ENCODE data around the gene ATG101. TPM values are rescaled to one million over a fixed set of nuclear protein-coding genes. Genes with fewer than 3 reads are reported as not detected.
A peak's percentile ranks its signal among the peaks of the same experiment; 100 is the strongest.

ATG101 gene
- total RNA-seq, 1 experiment from 2014 or later, result 44.6 TPM

DNA sequence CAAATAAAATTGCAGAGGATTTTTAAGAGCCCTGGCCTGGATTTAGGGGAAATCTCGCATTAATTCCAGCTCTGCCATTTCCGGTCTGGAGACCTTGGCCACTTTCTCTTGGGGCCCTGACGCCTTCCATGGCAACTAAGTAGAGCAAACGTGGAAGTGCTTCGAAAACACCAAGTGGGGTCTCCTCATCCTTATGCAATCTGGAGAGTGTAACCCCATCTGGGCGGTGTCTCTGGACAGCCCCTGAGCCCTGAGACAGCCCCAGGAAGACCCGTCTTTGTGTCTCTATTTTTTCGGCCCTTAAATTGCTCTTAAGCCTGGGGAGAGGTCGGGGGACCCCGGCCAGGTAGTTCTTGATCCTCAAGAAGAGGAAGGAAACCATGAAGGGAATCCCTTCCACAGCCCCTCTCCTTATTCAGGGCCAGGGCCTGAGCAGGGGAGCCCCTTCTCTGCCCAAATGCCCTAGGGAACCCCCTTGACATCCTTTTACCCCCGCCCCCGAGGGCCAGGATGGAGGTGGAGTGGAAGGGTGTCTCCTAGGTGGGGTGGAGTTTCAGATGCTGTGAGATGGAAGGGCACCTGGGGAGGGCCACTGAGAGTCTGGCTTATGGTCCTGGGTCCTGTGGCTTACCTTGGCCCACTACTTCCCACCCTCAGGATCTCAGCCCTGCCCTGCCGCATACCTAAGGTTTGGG lies 36.2 kb upstream of the ATG101 start:
- H4K20me1 ChIP-seq (ENCODE audit: insufficient read depth), result no peaks in the 10 kb centered on the region
- peak overlapping the region; percentile 77 for H3K4me2 ChIP-seq
- no peak overlapping the region for H3K27ac ChIP-seq
- H3K4me3 ChIP-seq, result peak overlapping the region; percentile 53; the same call in 1 of the 2 replicates
- ChIA-PET POLR2A (ENCODE audit: unreplicated experiment) (interaction anchor here (0.6 to 1.9 kb wide), 3 partner anchors 17 to 36 kb away, joined by 5 to 38 read pairs (median 11); partner anchors contain the start of genes ATG101 and NR4A1), CTCF (interaction anchor here (1.3 to 1.4 kb wide), 2 partner anchors 35 to 38 kb away, joined by 4 to 17 read pairs; partner anchors contain the start of gene ATG101)
- BruUV-seq (replicated peaks), result TSS peak; percentile 96
- H2AFZ ChIP-seq, result peak overlapping the region; percentile 68
- no peaks in the 10 kb centered on the region for H3K9me3 ChIP-seq (ENCODE audit: insufficient read depth, low read depth)
- H3K9me2 ChIP-seq (ENCODE audit: insufficient read depth), result no peaks in the 10 kb centered on the region
- H3K36me3 ChIP-seq (ENCODE audit: low read depth), result no peaks in the 10 kb centered on the region
- no peaks in the 10 kb centered on the region; the same call in 1 of the 2 replicates for H3K27me3 ChIP-seq (ENCODE audit: insufficient read depth, low read depth)
- peaks cover 25% of the 10 kb centered on the region for H3K4me1 ChIP-seq (replicated peaks; ENCODE audit: insufficient read depth)
- DNase-seq, result no peak
- peaks cover 26% of the 10 kb centered on the region; the same call in 1 of the 2 replicates for H3F3A ChIP-seq (ENCODE audit: insufficient read depth, low read depth)
- intact Hi-C loops (cut with micrococcal nuclease; ENCODE audit: unreplicated experiment), result no loop called here
- no peaks in the 10 kb centered on the region for H3K79me2 ChIP-seq (ENCODE audit: low read depth)
- no peak for TF ChIP-seq EZH2 (IDR thresholded peaks at IDR 0.05; ENCODE audit: low read depth)
- TF ChIP-seq, protein P1, sequence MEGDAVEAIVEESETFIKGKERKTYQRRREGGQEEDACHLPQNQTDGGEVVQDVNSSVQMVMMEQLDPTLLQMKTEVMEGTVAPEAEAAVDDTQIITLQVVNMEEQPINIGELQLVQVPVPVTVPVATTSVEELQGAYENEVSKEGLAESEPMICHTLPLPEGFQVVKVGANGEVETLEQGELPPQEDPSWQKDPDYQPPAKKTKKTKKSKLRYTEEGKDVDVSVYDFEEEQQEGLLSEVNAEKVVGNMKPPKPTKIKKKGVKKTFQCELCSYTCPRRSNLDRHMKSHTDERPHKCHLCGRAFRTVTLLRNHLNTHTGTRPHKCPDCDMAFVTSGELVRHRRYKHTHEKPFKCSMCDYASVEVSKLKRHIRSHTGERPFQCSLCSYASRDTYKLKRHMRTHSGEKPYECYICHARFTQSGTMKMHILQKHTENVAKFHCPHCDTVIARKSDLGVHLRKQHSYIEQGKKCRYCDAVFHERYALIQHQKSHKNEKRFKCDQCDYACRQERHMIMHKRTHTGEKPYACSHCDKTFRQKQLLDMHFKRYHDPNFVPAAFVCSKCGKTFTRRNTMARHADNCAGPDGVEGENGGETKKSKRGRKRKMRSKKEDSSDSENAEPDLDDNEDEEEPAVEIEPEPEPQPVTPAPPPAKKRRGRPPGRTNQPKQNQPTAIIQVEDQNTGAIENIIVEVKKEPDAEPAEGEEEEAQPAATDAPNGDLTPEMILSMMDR (conservative IDR thresholded peaks at IDR 0.05), result no peak

- TF ChIP-seq EZH2 (IDR thresholded peaks at IDR 0.05; ENCODE audit: low read depth), result no peak
- TF ChIP-seq, protein P1 (conservative IDR thresholded peaks at IDR 0.05), result no peak
- intact Hi-C loops (cut with micrococcal nuclease; ENCODE audit: unreplicated experiment), result no loop called here
- DNase-seq, result no peak
- ChIA-PET POLR2A (ENCODE audit: unreplicated experiment) (interaction anchor here (0.6 kb wide), 1 partner anchor 16 kb away, joined by 3 read pairs; the partner anchor contains the start of gene NR4A1), CTCF (no interaction called here)
- Histone ChIP-seq H3K9me3 (ENCODE audit: insufficient read depth, low read depth) (no peaks in the 10 kb centered on the region), H3K4me2 (no peak overlapping the region), H3K9me2 (ENCODE audit: insufficient read depth) (no peaks in the 10 kb centered on the region), H4K20me1 (ENCODE audit: insufficient read depth) (no peaks in the 10 kb centered on the region), H2AFZ (no peak overlapping the region), H3K4me3 (no peak overlapping the region), H3K27me3 (ENCODE audit: insufficient read depth, low read depth) (no peaks in the 10 kb centered on the region; the same call in 1 of the 2 replicates), H3K36me3 (ENCODE audit: low read depth) (no peaks in the 10 kb centered on the region), H3F3A (ENCODE audit: insufficient read depth, low read depth) (peaks cover 34% of the 10 kb centered on the region; the same call in 1 of the 2 replicates), H3K4me1 (replicated peaks; ENCODE audit: insufficient read depth) (peaks cover 15% of the 10 kb centered on the region), H3K27ac (no peak overlapping the region), H3K79me2 (ENCODE audit: low read depth) (no peaks in the 10 kb centered on the region)
- no TSS peak for BruUV-seq (replicated peaks)
Observed at GRCh38 chr12:52035190-52035589, 34.6 kb upstream of the ATG101 start.

DNA sequence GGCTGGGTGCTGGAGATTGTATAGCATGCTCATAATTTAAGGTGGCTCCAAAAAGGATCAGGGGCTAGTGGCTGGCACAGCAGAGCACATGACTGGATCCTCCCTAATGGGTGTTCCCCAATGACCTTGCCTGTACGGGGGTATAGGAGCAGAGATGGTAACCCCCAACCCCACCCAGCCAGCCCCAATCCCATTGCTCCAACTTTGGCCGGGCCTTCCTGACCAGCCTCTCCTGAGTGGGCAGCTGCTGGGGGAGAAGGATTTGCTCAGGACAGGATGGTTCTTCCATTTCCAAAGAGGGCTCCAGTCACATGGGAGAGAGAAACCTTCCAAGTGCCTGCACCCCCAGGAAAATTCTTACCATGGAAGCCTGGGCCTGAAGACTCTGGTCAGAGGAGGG lies 33.9 kb upstream of the ATG101 start:
- no TSS peak for BruUV-seq (replicated peaks)
- intact Hi-C loops (cut with micrococcal nuclease; ENCODE audit: unreplicated experiment), result loop anchor here (2.0 kb wide), 1 partner anchor 15 kb away; the partner anchor contains the start of gene NR4A1
- Histone ChIP-seq H3K79me2 (ENCODE audit: low read depth) (no peaks in the 10 kb centered on the region), H3K4me2 (0 out of 2 replicates have a peak overlapping the region, but pooled peaks have one; percentile 68), H3F3A (ENCODE audit: insufficient read depth, low read depth) (peaks cover 34% of the 10 kb centered on the region; the same call in 1 of the 2 replicates), H2AFZ (no peak overlapping the region), H3K27me3 (ENCODE audit: insufficient read depth, low read depth) (no peaks in the 10 kb centered on the region; the same call in 1 of the 2 replicates), H3K27ac (no peak overlapping the region), H3K9me3 (ENCODE audit: insufficient read depth, low read depth) (no peaks in the 10 kb centered on the region), H3K4me1 (replicated peaks; ENCODE audit: insufficient read depth) (peaks cover 14% of the 10 kb centered on the region), H4K20me1 (ENCODE audit: insufficient read depth) (no peaks in the 10 kb centered on the region), H3K4me3 (no peak overlapping the region), H3K36me3 (ENCODE audit: low read depth) (no peaks in the 10 kb centered on the region), H3K9me2 (ENCODE audit: insufficient read depth) (no peaks in the 10 kb centered on the region)
- TF ChIP-seq, protein P1 (conservative IDR thresholded peaks at IDR 0.05), result no peak
- no peak for TF ChIP-seq EZH2 (IDR thresholded peaks at IDR 0.05; ENCODE audit: low read depth)
- ChIA-PET POLR2A (ENCODE audit: unreplicated experiment) (no interaction called here), CTCF (interaction anchor here (1.0 kb wide), 1 partner anchor 34 kb away, joined by 5 read pairs; the partner anchor contains the start of gene ATG101)
- no peak for DNase-seq

All from PC-9 (cell line).